PC-9 (cell line): ENCODE results near the gene AKAP13.

Experiments
- EZH2 ChIP-seq: fragments of 200-600 bp; sonication (generic); IDR thresholded peaks from 2 replicates; pipeline ENCODE4 v1.8.0; 2017; ENCODE audit warnings: antibody characterized with exemption, low read depth
- TF ChIP-seq, protein P1 (sequence below): fragments of 200-600 bp; sonication (generic); conservative IDR thresholded peaks from 2 replicates; pipeline ENCODE4 v1.6.1; 2017; ENCODE audit warnings: mixed run types, antibody characterized with exemption, mild to moderate bottlenecking, moderate library complexity

DNA sequence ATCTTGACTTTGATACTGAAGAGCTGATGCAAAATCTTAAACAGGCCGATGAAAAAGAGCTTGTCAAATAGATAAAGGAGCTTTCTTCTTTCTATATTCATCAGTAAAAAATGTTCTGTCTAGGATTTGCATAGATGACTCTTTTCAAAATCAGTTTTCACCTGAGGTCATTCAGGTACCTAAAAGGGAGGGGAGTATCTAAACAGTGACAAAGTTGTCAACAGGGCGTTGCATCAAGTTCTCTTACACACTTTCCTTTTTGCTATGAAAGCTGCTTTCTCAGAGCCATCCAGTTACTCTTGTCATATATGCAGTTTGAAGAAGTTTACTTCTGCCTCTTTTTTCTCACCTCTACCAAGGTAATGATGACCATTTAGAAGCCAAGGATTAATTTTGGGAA lies 60.0 kb downstream of the AKAP13 start:
- TF ChIP-seq, protein P1, sequence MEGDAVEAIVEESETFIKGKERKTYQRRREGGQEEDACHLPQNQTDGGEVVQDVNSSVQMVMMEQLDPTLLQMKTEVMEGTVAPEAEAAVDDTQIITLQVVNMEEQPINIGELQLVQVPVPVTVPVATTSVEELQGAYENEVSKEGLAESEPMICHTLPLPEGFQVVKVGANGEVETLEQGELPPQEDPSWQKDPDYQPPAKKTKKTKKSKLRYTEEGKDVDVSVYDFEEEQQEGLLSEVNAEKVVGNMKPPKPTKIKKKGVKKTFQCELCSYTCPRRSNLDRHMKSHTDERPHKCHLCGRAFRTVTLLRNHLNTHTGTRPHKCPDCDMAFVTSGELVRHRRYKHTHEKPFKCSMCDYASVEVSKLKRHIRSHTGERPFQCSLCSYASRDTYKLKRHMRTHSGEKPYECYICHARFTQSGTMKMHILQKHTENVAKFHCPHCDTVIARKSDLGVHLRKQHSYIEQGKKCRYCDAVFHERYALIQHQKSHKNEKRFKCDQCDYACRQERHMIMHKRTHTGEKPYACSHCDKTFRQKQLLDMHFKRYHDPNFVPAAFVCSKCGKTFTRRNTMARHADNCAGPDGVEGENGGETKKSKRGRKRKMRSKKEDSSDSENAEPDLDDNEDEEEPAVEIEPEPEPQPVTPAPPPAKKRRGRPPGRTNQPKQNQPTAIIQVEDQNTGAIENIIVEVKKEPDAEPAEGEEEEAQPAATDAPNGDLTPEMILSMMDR = no peak
- no peak for TF ChIP-seq EZH2
